Gastroesophageal sphincter (tissue), 4 donors: Measurements from ENCODE around the gene RALGAPB. TPM values are rescaled to one million over a fixed set of nuclear protein-coding genes. Genes with fewer than 3 reads are reported as not detected.

ENCODE experiments used
- ATAC-seq: fragments of 150-250 bp; one replicate; pipeline ENCODE4 v1.9.1; 2016; ENCODE audit warnings: mild to moderate bottlenecking, moderate library complexity
- H3K27ac ChIP-seq, 4 donors: fragments of 200-600 bp; sonication (generic) in 3 of 4; 1 replicate in 3 of 4; 2 replicates in 1 of 4; pipeline ENCODE4 v1.5.1; 2016 to 2019
- H3K27me3 ChIP-seq: fragments of 200-600 bp; sonication (generic); one replicate; pipeline ENCODE4 v1.5.1; 2019
- H3K36me3 ChIP-seq, 2 donors: fragments of 200-600 bp; sonication (generic); one replicate each; pipeline ENCODE4 v1.5.1; 2019; ENCODE audit warnings: control low read depth in 1 of 2
- H3K4me1 ChIP-seq, 3 donors: fragments of 200-600 bp; sonication (generic); 1 replicate in 2 of 3; 2 replicates in 1 of 3; pipeline ENCODE4 v1.5.1; 2016 to 2019; ENCODE audit warnings: control low read depth in 2 of 3
- H3K4me3 ChIP-seq, 2 donors: fragments of 200-600 bp; sonication (generic); one replicate each; pipeline ENCODE4 v1.5.1; 2019; ENCODE audit warnings: mild to moderate bottlenecking in 1 of 2, moderate library complexity in 1 of 2
- H3K9me3 ChIP-seq, 3 donors: fragments of 200-600 bp; sonication (generic); one replicate each; pipeline ENCODE4 v1.5.1; 2017 to 2019; ENCODE audit warnings: control low read depth in 2 of 3
- CTCF ChIP-seq, 4 experiments: fragments of 200-600 bp in 2 of 4; fragments of 450-650 bp in 2 of 4; sonication (generic) in 1 of 4; IDR thresholded peaks; one replicate each; pipeline ENCODE4 v1.5.1; 2017 to 2019; ENCODE audit warnings: antibody characterized with exemption in 4 of 4, mild to moderate bottlenecking in 2 of 4, moderate library complexity in 2 of 4
- EP300 ChIP-seq: sonication (generic); formaldehyde crosslinking; IDR thresholded peaks from one replicate; pipeline ENCODE4 v1.6.1; 2017; ENCODE audit warnings: antibody characterized with exemption, mild to moderate bottlenecking
- POLR2A ChIP-seq, 2 donors: fragments of 450-650 bp; IDR thresholded peaks; one replicate each; pipeline ENCODE4 v1.6.1; 2017; ENCODE audit warnings: antibody characterized with exemption in 2 of 2, mild to moderate bottlenecking in 2 of 2, moderate library complexity in 1 of 2
- POLR2AphosphoS5 ChIP-seq: sonication (generic); formaldehyde crosslinking; IDR thresholded peaks from one replicate; pipeline ENCODE4 v1.6.1; 2017; ENCODE audit warnings: antibody characterized with exemption
- WGBS, 2 donors: methylation state at CpG; one replicate each; pipeline ENCODE4 v1.1.5; 2018; ENCODE audit warnings: low coverage in 1 of 2; 5-methylcytosine and 5-hydroxymethylcytosine counted together
- total RNA-seq, 4 donors: library from RNA; depleted of rRNA; stranded (reverse); fragments of >200 nt; gene quantifications; one replicate each; pipeline ENCODE4 v1.1.0, GENCODE V29; 2016

Gene RALGAPB
- total RNA-seq, 4 donors from 2014 or later, result 26.0 to 42.3 (median 36.0) TPM

DNA sequence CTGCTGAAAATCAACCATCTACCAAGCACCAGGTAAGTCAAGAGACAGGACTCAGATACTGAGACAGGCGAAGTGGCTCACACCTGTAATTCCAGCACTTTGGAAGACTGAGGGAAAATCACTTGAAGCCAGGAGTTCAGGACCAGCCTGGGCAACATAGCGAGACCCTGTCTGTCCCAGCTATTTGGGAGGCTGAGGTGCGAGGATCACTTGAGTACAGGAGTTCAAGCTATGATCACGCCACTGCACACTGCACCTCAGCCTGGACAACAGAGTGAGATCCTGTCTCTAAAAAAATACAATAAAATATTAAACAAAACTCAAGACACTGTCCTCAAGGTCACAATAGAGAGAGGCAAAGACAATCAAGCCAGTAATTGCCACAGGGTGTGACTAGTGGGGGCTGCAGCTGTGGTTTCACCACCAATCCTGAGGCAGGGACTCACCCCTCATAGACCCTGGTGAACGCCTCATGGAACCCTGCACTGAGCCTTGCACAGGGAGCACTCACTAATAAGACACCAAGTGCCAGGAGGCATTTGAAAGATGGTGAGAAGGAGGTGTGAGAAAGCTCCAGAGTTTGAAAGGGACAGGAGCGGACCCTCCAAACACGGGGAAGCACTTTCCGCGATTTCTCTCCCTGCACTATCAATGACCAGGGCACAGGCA, 39.2 kb upstream of the RALGAPB start:
- Histone ChIP-seq H3K4me1 (peaks cover 0 to 37% (median 9%) of the 10 kb centered on the region in 3 donors), H3K9me3 (peaks cover 0 to 11% (median 0%) of the 10 kb centered on the region in 3 donors), H3K27me3 (no peaks in the 10 kb centered on the region), H3K4me3 (peak overlapping the region in 1 of 2 donors; percentile 72), H3K36me3 (peaks cover 0 to 55% of the 10 kb centered on the region in 2 donors), H3K27ac (peak overlapping the region in 1 of 4 donors; percentile 88)
- no peak for ATAC-seq
- no peak for TF ChIP-seq POLR2AphosphoS5
- TF ChIP-seq CTCF (IDR thresholded peaks at IDR 0.05), result no peak
- no peak for TF ChIP-seq POLR2A (IDR thresholded peaks at IDR 0.05)
- no peak for TF ChIP-seq EP300
- WGBS, 2 donors, result 89 to 100% methylated on average over 3 of the region's 9 CpGs

- peak; percentile 6 for ATAC-seq
- Histone ChIP-seq H3K27ac (peak overlapping the region; percentile 65 to 88 (median 87)), H3K4me1 (peaks cover 0 to 37% (median 9%) of the 10 kb centered on the region in 3 donors), H3K9me3 (peaks cover 0 to 11% (median 0%) of the 10 kb centered on the region in 3 donors), H3K36me3 (peaks cover 0 to 46% of the 10 kb centered on the region in 2 donors), H3K4me3 (peak overlapping the region; percentile 43 to 72), H3K27me3 (no peaks in the 10 kb centered on the region)
- TF ChIP-seq CTCF (IDR thresholded peaks at IDR 0.05) (no peak), POLR2A (IDR thresholded peaks at IDR 0.05) (no peak), POLR2AphosphoS5 (no peak), EP300 (no peak)
- WGBS, 2 donors, result 20 to 22% methylated on average over 1 to 7 of the region's 16 CpGs
Observed at GRCh38 chr20:38434301-38434741, 38.3 kb upstream of the RALGAPB start.

GRCh38 chr20:38434770-38435554, 37.7 kb upstream of the RALGAPB start, which contains the start of gene SNHG17:
Gene SNHG17, minus strand, starts transcription at chr20:38435328.
- H3K36me3 ChIP-seq, result peaks cover 0 to 40% of the 10 kb centered on the region in 2 donors
- TF ChIP-seq POLR2AphosphoS5, result peak; percentile 91
- no peak for TF ChIP-seq EP300
- TF ChIP-seq POLR2A (IDR thresholded peaks at IDR 0.05), result peak; percentile 33 to 60
- peak in 3 of 4 experiments; percentile 98 to 99 (median 99) for TF ChIP-seq CTCF (IDR thresholded peaks at IDR 0.05)
- H3K4me3 ChIP-seq, result peak within 1 kb of the TSS; percentile 43 to 72
- 0 to 3% methylated on average over 10 to 32 of the region's 65 CpGs for WGBS, 2 donors
- ATAC-seq, result peak; percentile 86
- H3K9me3 ChIP-seq, result peaks cover 0 to 11% (median 0%) of the 10 kb centered on the region in 3 donors
- no peaks in the 10 kb centered on the region for H3K27me3 ChIP-seq
- H3K4me1 ChIP-seq, result peaks cover 0 to 37% (median 9%) of the 10 kb centered on the region in 3 donors
- peak within 1 kb of the TSS; percentile 65 to 88 (median 87) for H3K27ac ChIP-seq

GRCh38 chr20:38435555-38435939, 37.1 kb upstream of the RALGAPB start:
- peaks cover 0 to 34% of the 10 kb centered on the region in 2 donors for H3K36me3 ChIP-seq
- H3K9me3 ChIP-seq, result peaks cover 0 to 11% (median 0%) of the 10 kb centered on the region in 3 donors
- TF ChIP-seq POLR2AphosphoS5 (no peak), EP300 (no peak), POLR2A (IDR thresholded peaks at IDR 0.05) (no peak), CTCF (IDR thresholded peaks at IDR 0.05) (no peak)
- peaks cover 0 to 37% (median 9%) of the 10 kb centered on the region in 3 donors for H3K4me1 ChIP-seq
- H3K27ac ChIP-seq, result peak overlapping the region in 1 of 4 donors; percentile 87
- no peaks in the 10 kb centered on the region for H3K27me3 ChIP-seq
- H3K4me3 ChIP-seq, result peak overlapping the region in 1 of 2 donors; percentile 72
- 55 to 90% methylated on average over 2 of the region's 6 CpGs for WGBS, 2 donors
- no peak for ATAC-seq
